Tibial nerve (tissue), 3 donors: Measurements from ENCODE around the gene DCAF6.

Source experiments
- POLR2A ChIP-seq, 2 donors: fragments of 450-650 bp; IDR thresholded peaks; one replicate each; pipeline ENCODE4 v1.6.1; 2017; ENCODE audit warnings: antibody characterized with exemption in 2 of 2, mild to moderate bottlenecking in 2 of 2, moderate library complexity in 2 of 2
- TF ChIP-seq, protein P1 (sequence below), 5 experiments: fragments of 200-600 bp in 3 of 5; fragments of 450-650 bp in 2 of 5; sonication (generic) in 3 of 5; IDR thresholded peaks; one replicate each; pipeline ENCODE4 v1.5.1; 2016 to 2019; ENCODE audit warnings: antibody characterized with exemption in 5 of 5, mild to moderate bottlenecking in 3 of 5, moderate library complexity in 2 of 5

DNA sequence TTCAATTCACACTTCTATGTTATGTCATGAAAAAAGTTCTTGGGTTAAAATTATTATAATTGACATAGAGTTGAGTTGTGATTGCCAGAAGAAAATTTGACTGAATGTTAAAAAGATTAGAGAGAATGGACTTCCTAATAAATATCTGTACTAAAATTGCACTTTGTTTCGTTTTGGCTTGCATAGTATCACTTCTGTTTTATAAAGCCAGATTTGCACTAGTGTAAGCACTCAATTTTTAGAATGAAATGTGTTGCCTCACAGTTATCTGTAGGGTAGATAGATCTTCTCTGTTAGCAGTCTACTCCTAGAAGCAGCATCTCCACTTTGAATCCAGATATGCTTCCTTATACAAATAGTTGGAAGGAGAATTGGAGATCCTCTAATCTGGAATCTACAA, 95.5 kb downstream of the DCAF6 start:
- TF ChIP-seq, protein P1, sequence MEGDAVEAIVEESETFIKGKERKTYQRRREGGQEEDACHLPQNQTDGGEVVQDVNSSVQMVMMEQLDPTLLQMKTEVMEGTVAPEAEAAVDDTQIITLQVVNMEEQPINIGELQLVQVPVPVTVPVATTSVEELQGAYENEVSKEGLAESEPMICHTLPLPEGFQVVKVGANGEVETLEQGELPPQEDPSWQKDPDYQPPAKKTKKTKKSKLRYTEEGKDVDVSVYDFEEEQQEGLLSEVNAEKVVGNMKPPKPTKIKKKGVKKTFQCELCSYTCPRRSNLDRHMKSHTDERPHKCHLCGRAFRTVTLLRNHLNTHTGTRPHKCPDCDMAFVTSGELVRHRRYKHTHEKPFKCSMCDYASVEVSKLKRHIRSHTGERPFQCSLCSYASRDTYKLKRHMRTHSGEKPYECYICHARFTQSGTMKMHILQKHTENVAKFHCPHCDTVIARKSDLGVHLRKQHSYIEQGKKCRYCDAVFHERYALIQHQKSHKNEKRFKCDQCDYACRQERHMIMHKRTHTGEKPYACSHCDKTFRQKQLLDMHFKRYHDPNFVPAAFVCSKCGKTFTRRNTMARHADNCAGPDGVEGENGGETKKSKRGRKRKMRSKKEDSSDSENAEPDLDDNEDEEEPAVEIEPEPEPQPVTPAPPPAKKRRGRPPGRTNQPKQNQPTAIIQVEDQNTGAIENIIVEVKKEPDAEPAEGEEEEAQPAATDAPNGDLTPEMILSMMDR (IDR thresholded peaks at IDR 0.05), result no peak
- TF ChIP-seq POLR2A (IDR thresholded peaks at IDR 0.05), result no peak
